ENCODE data around the gene CPEB3.

- TF ChIP-seq CTCF (IDR thresholded peaks at IDR 0.05) (no peak), POLR2A (IDR thresholded peaks at IDR 0.05) (no peak)
Measured at GRCh38 chr10:92313750-92314149, 22.9 kb upstream of the CPEB3 start.
